GM23338 (cell line): ENCODE results near the gene KLHDC2. TPM values are rescaled to one million over a fixed set of nuclear protein-coding genes. Genes with fewer than 3 reads are reported as not detected.

Source experiments
- ATAC-seq: fragments of 200-7000 bp; cut with Tn5 transposase; 3 replicates; pipeline ENCODE4 v1.9.1; 2020
- DNase-seq: peaks from one replicate; pipeline ENCODE4 v3.0.0-alpha.2; 2015; ENCODE audit warnings: low spot score
- H2AFZ ChIP-seq: fragments of 200-600 bp; sonication (generic); 2 replicates; pipeline ENCODE4 v1.8.0; 2016; ENCODE audit warnings: antibody characterized with exemption, mild to moderate bottlenecking, moderate library complexity
- H3F3A ChIP-seq: fragments of 200-600 bp; sonication (generic); replicated peaks from 2 replicates; pipeline ENCODE4 v1.8.0; 2017; ENCODE audit warnings: antibody characterized with exemption, mixed run types, low read depth
- H3K27ac ChIP-seq: fragments of 200-600 bp; sonication (generic); 2 replicates; pipeline ENCODE4 v1.6.1; 2016; ENCODE audit warnings: low read depth
- H3K27me3 ChIP-seq: fragments of 200-600 bp; sonication (generic); 2 replicates; pipeline ENCODE4 v1.8.0; 2016; ENCODE audit warnings: mild to moderate bottlenecking, mixed run types, moderate library complexity; ENCODE audit not compliant: insufficient read depth
- H3K36me3 ChIP-seq: fragments of 200-600 bp; sonication (generic); 2 replicates; pipeline ENCODE4 v1.8.0; 2016; ENCODE audit warnings: mild to moderate bottlenecking; ENCODE audit not compliant: insufficient read depth
- H3K4me1 ChIP-seq: fragments of 200-600 bp; sonication (generic); 2 replicates; pipeline ENCODE4 v1.8.0; 2016; ENCODE audit warnings: mild to moderate bottlenecking, moderate library complexity; ENCODE audit not compliant: insufficient read depth
- H3K4me2 ChIP-seq: fragments of 200-600 bp; sonication (generic); 2 replicates; pipeline ENCODE4 v1.7.1; 2017; ENCODE audit warnings: mixed run types
- H3K4me3 ChIP-seq: fragments of 200-600 bp; sonication (generic); 2 replicates; pipeline ENCODE4 v1.6.1; 2016; ENCODE audit warnings: mixed run types
- H3K79me2 ChIP-seq: fragments of 200-600 bp; sonication (generic); replicated peaks from 2 replicates; pipeline ENCODE4 v1.8.0; 2017; ENCODE audit warnings: mild to moderate bottlenecking; ENCODE audit not compliant: insufficient read depth
- H3K9me2 ChIP-seq: fragments of 200-600 bp; sonication (generic); 2 replicates; pipeline ENCODE4 v1.8.0; 2017; ENCODE audit not compliant: insufficient read depth
- H4K20me1 ChIP-seq: fragments of 200-600 bp; sonication (generic); replicated peaks from 2 replicates; pipeline ENCODE4 v1.8.0; 2017; ENCODE audit warnings: mild to moderate bottlenecking; ENCODE audit not compliant: insufficient read depth
- H3K27ac Mint-ChIP-seq: 2 replicates; pipeline ENCODE4 v1.8.0; 2020; ENCODE audit warnings: inconsistent platforms, mild to moderate bottlenecking, moderate library complexity, mixed read lengths
- H3K27me3 Mint-ChIP-seq: 3 replicates; pipeline ENCODE4 v1.8.0; 2022; ENCODE audit warnings: low read depth, mild to moderate bottlenecking, moderate library complexity, mixed read lengths, inconsistent platforms; ENCODE audit not compliant: insufficient read depth, poor library complexity
- H3K36me3 Mint-ChIP-seq: 3 replicates; pipeline ENCODE4 v1.8.0; 2021; ENCODE audit warnings: low read depth, mild to moderate bottlenecking, inconsistent platforms, moderate library complexity, mixed read lengths
- H3K4me1 Mint-ChIP-seq: 3 replicates; pipeline ENCODE4 v1.8.0; 2020; ENCODE audit warnings: mild to moderate bottlenecking, inconsistent platforms, mixed read lengths
- H3K4me3 Mint-ChIP-seq: 3 replicates; pipeline ENCODE4 v1.8.0; 2021; ENCODE audit warnings: moderate library complexity, mild to moderate bottlenecking, inconsistent platforms, mixed read lengths
- H3K9me3 Mint-ChIP-seq: 3 replicates; pipeline ENCODE4 v1.8.0; 2020; ENCODE audit warnings: moderate library complexity, mild to moderate bottlenecking, inconsistent platforms, mixed read lengths
- CREB1 ChIP-seq: fragments of 250-450 bp; sonication (Bioruptor Pico); IDR thresholded peaks from 2 replicates; pipeline ENCODE4 v1.5.0; 2020; ENCODE audit warnings: low read depth, mild to moderate bottlenecking, moderate library complexity
- ETS1 ChIP-seq: IDR thresholded peaks from 2 replicates; pipeline ENCODE4 v1.6.1; 2016; ENCODE audit warnings: antibody characterized with exemption
- EZH2 ChIP-seq: fragments of 200-600 bp; sonication (generic); IDR thresholded peaks from one replicate; pipeline ENCODE4 v1.8.0; 2017; ENCODE audit warnings: antibody characterized with exemption, mild to moderate bottlenecking, low read depth; ENCODE audit not compliant: unreplicated experiment
- EZH2phosphoT487 ChIP-seq: fragments of 200-600 bp; sonication (generic); IDR thresholded peaks from one replicate; pipeline ENCODE4 v1.8.1; 2018; ENCODE audit warnings: antibody characterized with exemption; ENCODE audit not compliant: unreplicated experiment
- JUNB ChIP-seq: IDR thresholded peaks from one replicate; pipeline ENCODE4 v1.6.1; 2016; ENCODE audit warnings: antibody characterized with exemption; ENCODE audit not compliant: unreplicated experiment
- NANOG ChIP-seq: IDR thresholded peaks from 2 replicates; pipeline ENCODE4 v1.6.1; 2016; ENCODE audit warnings: antibody characterized with exemption, borderline replicate concordance
- POLR2AphosphoS5 ChIP-seq: IDR thresholded peaks from 2 replicates; pipeline ENCODE4 v1.6.1; 2016; ENCODE audit warnings: antibody characterized with exemption, low read depth
- REST ChIP-seq: IDR thresholded peaks from one replicate; pipeline ENCODE4 v1.6.1; 2018; ENCODE audit warnings: antibody characterized with exemption; ENCODE audit not compliant: unreplicated experiment
- ZNF331 ChIP-seq: fragments of 250-450 bp; sonication (Bioruptor Pico); IDR thresholded peaks from 2 replicates; pipeline ENCODE4 v1.5.0; 2020; ENCODE audit warnings: low read depth, mild to moderate bottlenecking, moderate library complexity
- polyA plus RNA-seq: library from polyadenylated mRNA; unstranded; fragments of >200 nt; fragmentation: Nextera tagmentation; extraction: Ambion mirVana; gene quantifications from 2 replicates; pipeline ENCODE4 v1.2.1, GENCODE V29; 2016
- total RNA-seq: library from RNA; depleted of rRNA; stranded (reverse); fragments of >200 nt; shearing (Covaris generic); gene quantifications from 2 replicates; pipeline ENCODE4 v1.2.3, GENCODE V29; 2014
- TF ChIP-seq, protein P1 (sequence below): fragments of 250-450 bp; sonication (Bioruptor Pico); IDR thresholded peaks from 2 replicates; pipeline ENCODE4 v1.5.0; 2020; ENCODE audit warnings: mild to moderate bottlenecking, moderate library complexity
- TF ChIP-seq, protein P2 (sequence below), 2 experiments: fragments of 200-600 bp in 1 of 2; sonication (generic) in 1 of 2; conservative IDR thresholded peaks; 2 replicates each; pipeline versions ENCODE4 v1.5.1 to v1.6.1; 2016 to 2017; ENCODE audit warnings: antibody characterized with exemption in 2 of 2, low read depth in 2 of 2, mild to moderate bottlenecking in 2 of 2, moderate library complexity in 1 of 2

KLHDC2 gene
- total and polyA plus RNA-seq, 2 experiments from 2014 or later, result 38.5 to 61.9 TPM

DNA sequence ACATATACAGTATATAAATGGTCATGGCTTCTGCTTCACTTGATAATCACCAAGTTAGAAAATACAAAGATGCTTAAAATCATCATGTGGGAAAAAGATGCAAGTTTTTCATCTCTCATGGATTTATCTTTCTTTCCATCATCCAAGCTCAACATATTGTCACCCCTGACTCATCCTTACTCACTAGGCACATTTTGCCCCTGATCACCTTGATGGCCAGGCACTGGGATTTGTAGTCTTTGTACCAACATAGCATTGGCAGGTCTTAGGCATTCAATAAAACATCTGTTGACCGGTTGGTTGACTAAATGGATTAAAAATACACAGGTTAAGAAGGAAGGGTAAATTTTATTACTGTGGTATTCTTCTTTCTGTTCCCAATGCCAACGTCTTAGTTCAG is 28.1 kb downstream of the KLHDC2 start:
- H2AFZ ChIP-seq, result no peak overlapping the region
- H3K9me2 ChIP-seq, result no peaks in the 10 kb centered on the region
- no peaks in the 10 kb centered on the region for H3K4me1 Mint-ChIP-seq
- H3K4me2 ChIP-seq, result no peak overlapping the region
- peaks cover 59% of the 10 kb centered on the region for H3K36me3 ChIP-seq
- no peaks in the 10 kb centered on the region for H3F3A ChIP-seq
- DNase-seq (no peak), ATAC-seq (no peak)
- H3K9me3 Mint-ChIP-seq, result no peaks in the 10 kb centered on the region
- H3K27me3 ChIP-seq, result no peaks in the 10 kb centered on the region
- H3K4me1 ChIP-seq, result no peaks in the 10 kb centered on the region
- H3K27me3 Mint-ChIP-seq, result no peaks in the 10 kb centered on the region
- H3K36me3 Mint-ChIP-seq, result peaks cover 74% of the 10 kb centered on the region
- no peak overlapping the region for H3K4me3 Mint-ChIP-seq
- H3K27ac Mint-ChIP-seq, result no peak overlapping the region
- no peaks in the 10 kb centered on the region; the same call in none of the 2 replicates for H4K20me1 ChIP-seq
- H3K79me2 ChIP-seq, result no peaks in the 10 kb centered on the region
- TF ChIP-seq EZH2 (no peak), CREB1 (CRISPR knock-in tag) (no peak), NANOG (no peak), REST (no peak), ETS1 (no peak), JUNB (no peak), EZH2phosphoT487 (no peak), ZNF331 (no peak), POLR2AphosphoS5 (no peak)
- TF ChIP-seq, protein P1, sequence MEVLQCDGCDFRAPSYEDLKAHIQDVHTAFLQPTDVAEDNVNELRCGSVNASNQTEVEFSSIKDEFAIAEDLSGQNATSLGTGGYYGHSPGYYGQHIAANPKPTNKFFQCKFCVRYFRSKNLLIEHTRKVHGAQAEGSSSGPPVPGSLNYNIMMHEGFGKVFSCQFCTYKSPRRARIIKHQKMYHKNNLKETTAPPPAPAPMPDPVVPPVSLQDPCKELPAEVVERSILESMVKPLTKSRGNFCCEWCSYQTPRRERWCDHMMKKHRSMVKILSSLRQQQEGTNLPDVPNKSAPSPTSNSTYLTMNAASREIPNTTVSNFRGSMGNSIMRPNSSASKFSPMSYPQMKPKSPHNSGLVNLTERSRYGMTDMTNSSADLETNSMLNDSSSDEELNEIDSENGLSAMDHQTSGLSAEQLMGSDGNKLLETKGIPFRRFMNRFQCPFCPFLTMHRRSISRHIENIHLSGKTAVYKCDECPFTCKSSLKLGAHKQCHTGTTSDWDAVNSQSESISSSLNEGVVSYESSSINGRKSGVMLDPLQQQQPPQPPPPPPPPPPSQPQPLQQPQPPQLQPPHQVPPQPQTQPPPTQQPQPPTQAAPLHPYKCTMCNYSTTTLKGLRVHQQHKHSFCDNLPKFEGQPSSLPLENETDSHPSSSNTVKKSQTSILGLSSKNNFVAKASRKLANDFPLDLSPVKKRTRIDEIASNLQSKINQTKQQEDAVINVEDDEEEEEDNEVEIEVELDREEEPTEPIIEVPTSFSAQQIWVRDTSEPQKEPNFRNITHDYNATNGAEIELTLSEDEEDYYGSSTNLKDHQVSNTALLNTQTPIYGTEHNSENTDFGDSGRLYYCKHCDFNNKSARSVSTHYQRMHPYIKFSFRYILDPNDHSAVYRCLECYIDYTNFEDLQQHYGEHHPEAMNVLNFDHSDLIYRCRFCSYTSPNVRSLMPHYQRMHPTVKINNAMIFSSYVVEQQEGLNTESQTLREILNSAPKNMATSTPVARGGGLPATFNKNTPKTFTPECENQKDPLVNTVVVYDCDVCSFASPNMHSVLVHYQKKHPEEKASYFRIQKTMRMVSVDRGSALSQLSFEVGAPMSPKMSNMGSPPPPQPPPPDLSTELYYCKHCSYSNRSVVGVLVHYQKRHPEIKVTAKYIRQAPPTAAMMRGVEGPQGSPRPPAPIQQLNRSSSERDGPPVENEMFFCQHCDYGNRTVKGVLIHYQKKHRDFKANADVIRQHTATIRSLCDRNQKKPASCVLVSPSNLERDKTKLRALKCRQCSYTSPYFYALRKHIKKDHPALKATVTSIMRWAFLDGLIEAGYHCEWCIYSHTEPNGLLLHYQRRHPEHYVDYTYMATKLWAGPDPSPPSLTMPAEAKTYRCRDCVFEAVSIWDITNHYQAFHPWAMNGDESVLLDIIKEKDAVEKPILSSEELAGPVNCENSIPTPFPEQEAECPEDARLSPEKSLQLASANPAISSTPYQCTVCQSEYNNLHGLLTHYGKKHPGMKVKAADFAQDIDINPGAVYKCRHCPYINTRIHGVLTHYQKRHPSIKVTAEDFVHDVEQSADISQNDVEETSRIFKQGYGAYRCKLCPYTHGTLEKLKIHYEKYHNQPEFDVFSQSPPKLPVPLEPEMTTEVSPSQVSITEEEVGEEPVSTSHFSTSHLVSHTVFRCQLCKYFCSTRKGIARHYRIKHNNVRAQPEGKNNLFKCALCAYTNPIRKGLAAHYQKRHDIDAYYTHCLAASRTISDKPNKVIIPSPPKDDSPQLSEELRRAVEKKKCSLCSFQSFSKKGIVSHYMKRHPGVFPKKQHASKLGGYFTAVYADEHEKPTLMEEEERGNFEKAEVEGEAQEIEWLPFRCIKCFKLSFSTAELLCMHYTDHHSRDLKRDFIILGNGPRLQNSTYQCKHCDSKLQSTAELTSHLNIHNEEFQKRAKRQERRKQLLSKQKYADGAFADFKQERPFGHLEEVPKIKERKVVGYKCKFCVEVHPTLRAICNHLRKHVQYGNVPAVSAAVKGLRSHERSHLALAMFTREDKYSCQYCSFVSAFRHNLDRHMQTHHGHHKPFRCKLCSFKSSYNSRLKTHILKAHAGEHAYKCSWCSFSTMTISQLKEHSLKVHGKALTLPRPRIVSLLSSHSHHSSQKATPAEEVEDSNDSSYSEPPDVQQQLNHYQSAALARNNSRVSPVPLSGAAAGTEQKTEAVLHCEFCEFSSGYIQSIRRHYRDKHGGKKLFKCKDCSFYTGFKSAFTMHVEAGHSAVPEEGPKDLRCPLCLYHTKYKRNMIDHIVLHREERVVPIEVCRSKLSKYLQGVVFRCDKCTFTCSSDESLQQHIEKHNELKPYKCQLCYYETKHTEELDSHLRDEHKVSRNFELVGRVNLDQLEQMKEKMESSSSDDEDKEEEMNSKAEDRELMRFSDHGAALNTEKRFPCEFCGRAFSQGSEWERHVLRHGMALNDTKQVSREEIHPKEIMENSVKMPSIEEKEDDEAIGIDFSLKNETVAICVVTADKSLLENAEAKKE (CRISPR knock-in tag), result no peak
- TF ChIP-seq, protein P2, sequence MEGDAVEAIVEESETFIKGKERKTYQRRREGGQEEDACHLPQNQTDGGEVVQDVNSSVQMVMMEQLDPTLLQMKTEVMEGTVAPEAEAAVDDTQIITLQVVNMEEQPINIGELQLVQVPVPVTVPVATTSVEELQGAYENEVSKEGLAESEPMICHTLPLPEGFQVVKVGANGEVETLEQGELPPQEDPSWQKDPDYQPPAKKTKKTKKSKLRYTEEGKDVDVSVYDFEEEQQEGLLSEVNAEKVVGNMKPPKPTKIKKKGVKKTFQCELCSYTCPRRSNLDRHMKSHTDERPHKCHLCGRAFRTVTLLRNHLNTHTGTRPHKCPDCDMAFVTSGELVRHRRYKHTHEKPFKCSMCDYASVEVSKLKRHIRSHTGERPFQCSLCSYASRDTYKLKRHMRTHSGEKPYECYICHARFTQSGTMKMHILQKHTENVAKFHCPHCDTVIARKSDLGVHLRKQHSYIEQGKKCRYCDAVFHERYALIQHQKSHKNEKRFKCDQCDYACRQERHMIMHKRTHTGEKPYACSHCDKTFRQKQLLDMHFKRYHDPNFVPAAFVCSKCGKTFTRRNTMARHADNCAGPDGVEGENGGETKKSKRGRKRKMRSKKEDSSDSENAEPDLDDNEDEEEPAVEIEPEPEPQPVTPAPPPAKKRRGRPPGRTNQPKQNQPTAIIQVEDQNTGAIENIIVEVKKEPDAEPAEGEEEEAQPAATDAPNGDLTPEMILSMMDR (conservative IDR thresholded peaks at IDR 0.05; ENCODE audit: low read depth in 2 of 2), result no peak
- no peak overlapping the region for H3K4me3 ChIP-seq
- no peak overlapping the region for H3K27ac ChIP-seq
